GM19438 (cell line): ENCODE results near the gene ICOS.
A peak's percentile ranks its signal among the peaks of the same experiment; 100 is the strongest.
"Not testable (repeated sequence)": the region's sequence is repeated elsewhere in the genome, so short reads cannot be mapped to it uniquely, and the experiment has no call there.

Experiments
- ATAC-seq: cut with Tn5 transposase; IDR thresholded peaks from one replicate; pipeline ENCODE4 v1.9.1; 2021; ENCODE audit warnings: low read depth; ENCODE audit not compliant: unreplicated experiment

Gene ICOS

GRCh38 chr2:203972066-203972465, 35.5 kb downstream of the ICOS start:
- peak; percentile 62 for ATAC-seq

- ATAC-seq: peak; percentile 79
Observed at GRCh38 chr2:203973000-203973399, 36.4 kb downstream of the ICOS start.

- ATAC-seq: no peak
Observed at GRCh38 chr2:203973676-203974075, 37.1 kb downstream of the ICOS start.

GRCh38 chr2:203975912-203976311, 39.3 kb downstream of the ICOS start:
- no peak for ATAC-seq

- ATAC-seq: no peak
Observed at GRCh38 chr2:203982276-203982675, 45.7 kb downstream of the ICOS start.

GRCh38 chr2:203983064-203983715, 46.6 kb downstream of the ICOS start:
- no peak for ATAC-seq

GRCh38 chr2:203985978-203986377, 49.4 kb downstream of the ICOS start:
- not testable (repeated sequence) for ATAC-seq

GRCh38 chr2:203987959-203988358, 51.4 kb downstream of the ICOS start:
- ATAC-seq: no peak

GRCh38 chr2:203988500-203989260, 52.1 kb downstream of the ICOS start:
- ATAC-seq: no peak

- ATAC-seq: no peak
Observed at GRCh38 chr2:203989521-203989920, 53.0 kb downstream of the ICOS start.

GRCh38 chr2:203992509-203992908, 55.9 kb downstream of the ICOS start:
- no peak for ATAC-seq

- no peak for ATAC-seq
Observed at GRCh38 chr2:203993011-203993410, 56.4 kb downstream of the ICOS start.

- no peak for ATAC-seq
Observed at GRCh38 chr2:203993560-203993959, 57.0 kb downstream of the ICOS start.

GRCh38 chr2:203994735-203995134, 58.2 kb downstream of the ICOS start:
- no peak for ATAC-seq

GRCh38 chr2:203996692-203997091, 60.1 kb downstream of the ICOS start:
- no peak for ATAC-seq

GRCh38 chr2:203997481-203997880, 60.9 kb downstream of the ICOS start:
- ATAC-seq: peak; percentile 63

GRCh38 chr2:203997980-203998809, 61.6 kb downstream of the ICOS start:
- ATAC-seq: peak; percentile 23

GRCh38 chr2:203999835-204000234, 63.3 kb downstream of the ICOS start:
- ATAC-seq: no peak

GRCh38 chr2:204000446-204000845, 63.9 kb downstream of the ICOS start:
- no peak for ATAC-seq

GRCh38 chr2:204003276-204003990, 66.9 kb downstream of the ICOS start:
- ATAC-seq: no peak

GRCh38 chr2:204004912-204005311, 68.3 kb downstream of the ICOS start:
- ATAC-seq: no peak
